Fibroblast of villous mesenchyme (primary cell): Measurements from ENCODE around the gene DAW1. TPM values are rescaled to one million over a fixed set of nuclear protein-coding genes. Genes with fewer than 3 reads are reported as not detected.

Experiments
- DNase-seq: peaks from one replicate; pipeline ENCODE4 v3.0.0-alpha.2; 2010; ENCODE audit warnings: low read depth
- H3K4me3 ChIP-seq: 2 replicates; pipeline ENCODE4 v1.5.1; 2011; ENCODE audit warnings: low read depth, mild to moderate bottlenecking, low read length
- small RNA-seq: library from RNA; depleted of rRNA; stranded (forward); fragments of <200 nt; gene quantifications from one replicate; pipeline ENCODE3, GENCODE V24; 2012
- total RNA-seq: library from RNA; depleted of rRNA; stranded (reverse); fragments of >200 nt; gene quantifications from 2 replicates; pipeline ENCODE4 v1.2.3, GENCODE V29; 2012
- TF ChIP-seq, protein P1 (sequence below): IDR thresholded peaks from 2 replicates; pipeline ENCODE4 v1.5.1; 2012; ENCODE audit warnings: low read depth, mild to moderate bottlenecking, low read length; ENCODE audit not compliant: insufficient read depth

DAW1 gene
- total RNA-seq, 1 donor: not detected

DNA sequence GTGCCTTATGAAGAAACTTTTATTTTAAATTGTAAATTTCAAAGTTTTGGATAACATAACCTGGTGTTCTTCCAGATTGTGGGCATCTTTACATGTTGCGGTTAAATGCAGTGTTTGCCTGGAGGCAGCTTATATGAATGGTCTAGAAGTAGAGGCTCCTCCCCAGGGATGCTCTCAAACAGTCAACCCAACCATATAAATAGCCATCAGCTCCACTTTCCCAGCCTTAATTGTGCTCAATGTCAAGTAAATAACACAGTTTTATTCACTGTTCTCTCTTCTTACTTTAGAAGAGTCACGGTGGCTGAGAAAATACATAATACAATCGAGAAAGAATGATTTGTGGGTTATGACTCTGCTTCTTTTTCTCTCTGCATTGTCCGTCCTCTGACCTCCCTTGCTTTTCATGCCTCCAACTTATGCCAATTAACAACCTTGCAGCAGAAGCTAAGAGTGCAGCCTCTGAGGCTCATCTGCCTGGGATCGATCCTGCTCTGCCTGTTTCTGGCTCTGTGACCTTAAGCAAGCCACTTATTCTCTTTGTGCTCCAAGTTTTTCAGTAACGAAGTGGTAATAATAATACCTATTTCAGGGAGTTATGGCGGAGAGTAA lies 100.3 kb downstream of the DAW1 start:
- TF ChIP-seq, protein P1, sequence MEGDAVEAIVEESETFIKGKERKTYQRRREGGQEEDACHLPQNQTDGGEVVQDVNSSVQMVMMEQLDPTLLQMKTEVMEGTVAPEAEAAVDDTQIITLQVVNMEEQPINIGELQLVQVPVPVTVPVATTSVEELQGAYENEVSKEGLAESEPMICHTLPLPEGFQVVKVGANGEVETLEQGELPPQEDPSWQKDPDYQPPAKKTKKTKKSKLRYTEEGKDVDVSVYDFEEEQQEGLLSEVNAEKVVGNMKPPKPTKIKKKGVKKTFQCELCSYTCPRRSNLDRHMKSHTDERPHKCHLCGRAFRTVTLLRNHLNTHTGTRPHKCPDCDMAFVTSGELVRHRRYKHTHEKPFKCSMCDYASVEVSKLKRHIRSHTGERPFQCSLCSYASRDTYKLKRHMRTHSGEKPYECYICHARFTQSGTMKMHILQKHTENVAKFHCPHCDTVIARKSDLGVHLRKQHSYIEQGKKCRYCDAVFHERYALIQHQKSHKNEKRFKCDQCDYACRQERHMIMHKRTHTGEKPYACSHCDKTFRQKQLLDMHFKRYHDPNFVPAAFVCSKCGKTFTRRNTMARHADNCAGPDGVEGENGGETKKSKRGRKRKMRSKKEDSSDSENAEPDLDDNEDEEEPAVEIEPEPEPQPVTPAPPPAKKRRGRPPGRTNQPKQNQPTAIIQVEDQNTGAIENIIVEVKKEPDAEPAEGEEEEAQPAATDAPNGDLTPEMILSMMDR: no peak
- no peak for DNase-seq
- no peak overlapping the region for H3K4me3 ChIP-seq

DNA sequence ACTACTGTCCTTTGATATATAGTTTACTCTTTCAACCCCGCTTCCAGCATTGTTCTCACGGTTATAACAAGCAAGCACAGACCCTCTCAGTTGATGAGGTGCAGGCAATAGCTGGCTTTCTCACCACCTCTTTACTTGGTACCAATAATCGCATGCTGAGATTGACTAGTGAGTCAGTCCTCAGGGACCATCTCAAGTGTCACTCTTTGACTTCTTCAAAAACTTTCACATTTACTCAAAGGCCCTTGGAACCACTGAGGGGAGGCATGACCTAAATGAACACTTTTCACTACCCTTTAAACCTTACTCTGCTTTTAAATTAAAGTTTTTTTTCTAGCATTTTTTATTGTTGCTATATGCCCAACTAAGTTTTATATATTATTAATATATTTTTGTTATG lies 101.8 kb downstream of the DAW1 start:
- TF ChIP-seq, protein P1: no peak
- no peak for DNase-seq
- H3K4me3 ChIP-seq: no peak overlapping the region

Small RNA genes within 50 kb of the gene (small RNA-seq; reads per million reads assigned to genes)
- gene RF00402: not detected

Other genes with a start within 250 kb of the DAW1 start
- gene SCYGR5, start 204.8 kb upstream of the DAW1 start, total RNA-seq: not detected in 2 replicates
- gene SLC19A3, start 153.6 kb upstream of the DAW1 start, total RNA-seq: under 0.01 and 0.32 TPM in 2 replicates
- not detected in 2 replicates for gene SCYGR6, start 146.9 kb upstream of the DAW1 start, total RNA-seq
- gene SCYGR7, start 143.3 kb upstream of the DAW1 start, total RNA-seq: not detected in 2 replicates
- not detected in 2 replicates for gene SCYGR8, start 125.7 kb upstream of the DAW1 start, total RNA-seq
- gene CCL20, start 57.8 kb upstream of the DAW1 start, total RNA-seq: 0.43 TPM in 1 of 2 replicates, not detected in the other